Measurements from ENCODE around the gene EDEM2.
"Not testable (repeated sequence)": the region's sequence is repeated elsewhere in the genome, so short reads cannot be mapped to it uniquely, and the experiment has no call there.

Gene EDEM2

DNA sequence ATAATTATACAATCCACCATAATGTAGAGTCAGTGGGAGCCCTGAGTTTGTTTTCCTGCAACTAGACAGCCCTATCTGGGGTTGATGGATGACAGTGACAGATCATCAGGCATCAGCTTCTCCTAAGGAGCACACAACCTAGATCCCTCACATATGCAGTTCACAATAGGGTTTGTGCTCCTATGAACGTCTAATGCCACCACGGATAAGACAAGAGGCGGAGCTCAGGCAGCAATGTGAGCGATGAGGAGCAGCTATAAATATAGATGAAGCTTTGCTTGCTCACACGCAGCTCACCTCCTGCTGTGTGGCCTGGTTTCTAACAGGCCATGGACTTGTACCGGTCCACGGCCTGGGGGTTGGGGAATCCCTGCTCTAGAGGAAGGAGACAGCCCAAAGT lies 25.9 kb downstream of the EDEM2 start:
- Mint-ChIP-seq H3K27me3 (no peaks in the 10 kb centered on the region), H3K9me3 (no peaks in the 10 kb centered on the region), H3K4me3 (no peak overlapping the region), H3K4me1 (ENCODE audit: low read depth) (no peaks in the 10 kb centered on the region), H3K27ac (no peak overlapping the region), H3K36me3 (ENCODE audit: low read depth) (peaks cover 60% of the 10 kb centered on the region)

DNA sequence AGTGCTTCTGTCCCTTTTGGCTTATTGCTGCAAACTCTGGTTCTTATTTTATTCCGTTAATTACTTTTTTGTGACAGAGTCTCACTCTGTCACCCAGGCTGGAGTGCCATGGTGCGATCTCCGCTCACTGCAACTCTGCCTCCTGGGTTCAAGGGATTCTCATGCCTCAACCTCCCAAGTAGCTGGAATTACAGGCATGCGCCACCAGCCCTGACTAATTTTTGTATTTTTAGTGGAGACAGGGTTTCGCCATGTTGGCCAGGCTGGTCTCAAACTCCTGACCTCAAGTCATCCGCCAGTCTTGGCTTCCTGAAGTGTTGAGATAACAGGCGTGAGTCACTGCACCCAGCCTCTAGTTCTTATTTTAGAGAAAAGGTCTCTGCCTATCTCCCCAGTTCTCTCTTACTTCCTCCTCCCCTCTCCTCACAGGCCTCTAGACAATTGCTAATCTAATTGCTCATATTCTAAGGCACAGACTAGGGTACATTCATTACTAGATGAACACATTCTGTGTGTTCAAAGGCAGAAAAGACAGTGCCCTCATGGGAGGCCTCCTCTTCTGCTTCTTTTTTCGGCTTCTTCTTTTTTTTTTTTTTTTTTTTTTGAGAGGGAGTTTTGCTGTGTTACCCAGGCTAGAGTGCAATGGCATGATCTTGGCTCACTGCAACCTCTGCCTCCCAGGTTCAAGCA lies 27.0 kb downstream of the EDEM2 start:
- Mint-ChIP-seq H3K36me3 (ENCODE audit: low read depth) (peaks cover 59% of the 10 kb centered on the region), H3K4me1 (ENCODE audit: low read depth) (no peaks in the 10 kb centered on the region), H3K4me3 (no peak overlapping the region), H3K9me3 (no peaks in the 10 kb centered on the region), H3K27me3 (no peaks in the 10 kb centered on the region), H3K27ac (peak overlapping the region; percentile 80)

DNA sequence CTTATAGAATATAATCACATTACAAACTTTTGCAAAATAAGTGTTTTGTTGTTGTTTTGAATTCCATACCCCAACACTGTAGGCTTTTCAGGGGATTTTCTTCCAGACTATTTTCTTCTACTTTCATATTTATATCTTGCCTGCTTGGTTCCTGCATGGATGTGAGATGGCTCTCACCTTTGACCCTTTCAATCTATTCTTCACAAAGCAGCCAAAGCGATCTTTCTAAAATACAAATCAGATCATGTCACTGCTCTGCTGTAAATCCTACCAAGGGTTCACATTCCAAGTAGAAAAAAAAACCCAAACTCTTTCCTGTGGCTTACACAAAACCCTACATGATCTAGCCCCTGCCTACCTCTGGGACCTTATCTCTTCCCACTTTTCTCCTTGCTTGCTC lies 29.5 kb downstream of the EDEM2 start:
- Mint-ChIP-seq H3K4me1 (ENCODE audit: low read depth) (no peaks in the 10 kb centered on the region), H3K9me3 (no peaks in the 10 kb centered on the region), H3K4me3 (no peak overlapping the region), H3K27me3 (no peaks in the 10 kb centered on the region), H3K27ac (peak overlapping the region; percentile 17), H3K36me3 (ENCODE audit: low read depth) (peaks cover 41% of the 10 kb centered on the region)

DNA sequence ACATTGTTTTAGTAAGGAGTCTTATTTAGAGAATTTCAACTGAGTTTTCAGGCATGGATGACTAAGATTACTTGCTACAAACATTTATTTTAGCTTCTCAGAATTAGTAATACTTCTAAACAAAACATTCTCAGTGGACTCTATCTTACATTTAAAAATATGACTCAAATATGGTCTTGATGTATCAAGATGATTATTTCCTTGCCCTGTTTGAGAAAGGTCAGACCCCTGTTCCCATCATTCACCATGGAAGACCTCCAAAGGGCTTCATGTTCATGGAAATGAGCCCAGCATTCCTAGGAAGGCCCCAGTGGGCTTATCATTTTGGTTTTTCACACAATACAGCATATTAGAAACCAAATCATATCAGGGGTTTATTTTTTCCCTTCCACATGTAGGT lies 29.9 kb downstream of the EDEM2 start:
- no peaks in the 10 kb centered on the region for H3K27me3 Mint-ChIP-seq
- peaks cover 40% of the 10 kb centered on the region for H3K36me3 Mint-ChIP-seq (ENCODE audit: low read depth)

DNA sequence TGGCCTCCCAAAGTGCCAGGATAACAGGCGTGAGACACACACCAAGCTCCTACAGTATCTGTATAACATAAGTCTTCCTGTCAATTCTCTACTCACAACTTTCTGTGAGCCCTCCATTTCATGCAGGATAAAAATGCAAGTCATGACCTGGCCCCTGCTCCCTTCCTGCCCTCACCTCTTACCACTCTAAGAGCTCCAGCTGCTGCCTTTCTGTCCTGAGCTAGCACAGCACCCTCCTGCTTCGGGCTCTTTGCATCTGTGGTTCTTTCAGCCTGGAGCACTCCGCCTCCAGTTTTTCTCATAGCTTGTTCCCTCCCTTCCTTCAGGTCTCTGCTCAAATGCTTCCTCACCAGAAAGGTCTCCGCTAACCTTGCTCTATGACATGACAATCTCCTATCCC lies 30.9 kb downstream of the EDEM2 start:
- Mint-ChIP-seq H3K36me3 (ENCODE audit: low read depth) (peaks cover 44% of the 10 kb centered on the region), H3K27me3 (no peaks in the 10 kb centered on the region), H3K27ac (peak overlapping the region; percentile 76), H3K4me1 (ENCODE audit: low read depth) (no peaks in the 10 kb centered on the region), H3K9me3 (no peaks in the 10 kb centered on the region), H3K4me3 (no peak overlapping the region)

More for the DNA sequence above, 29.9 kb downstream of the EDEM2 start:
- Mint-ChIP-seq H3K4me3 (no peak overlapping the region), H3K4me1 (ENCODE audit: low read depth) (no peaks in the 10 kb centered on the region), H3K27ac (peak overlapping the region; percentile 8), H3K9me3 (no peaks in the 10 kb centered on the region)

DNA sequence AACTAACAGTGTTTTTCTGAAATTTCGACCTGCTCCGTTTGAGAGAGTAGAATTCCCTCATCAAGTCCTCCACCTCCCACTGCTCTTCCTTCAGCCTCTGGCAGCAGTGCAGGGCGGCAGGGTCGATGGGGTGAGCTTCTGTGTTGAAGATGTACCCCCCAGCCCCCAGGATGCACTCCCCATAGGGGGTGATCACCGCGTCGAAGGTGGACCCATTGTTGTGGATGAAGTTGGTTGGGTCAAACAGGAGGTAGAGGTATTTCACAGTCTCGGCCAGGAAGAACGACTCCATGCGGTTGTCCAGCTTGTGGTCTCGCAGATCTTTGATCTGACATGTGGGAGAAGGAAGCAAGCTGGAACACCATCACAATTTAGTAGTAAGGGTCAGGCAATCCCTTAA lies 31.5 kb downstream of the EDEM2 start:
- Mint-ChIP-seq H3K27ac (peak overlapping the region; percentile 14), H3K27me3 (no peaks in the 10 kb centered on the region), H3K4me1 (ENCODE audit: low read depth) (no peaks in the 10 kb centered on the region), H3K9me3 (no peaks in the 10 kb centered on the region), H3K4me3 (no peak overlapping the region), H3K36me3 (ENCODE audit: low read depth) (peaks cover 40% of the 10 kb centered on the region)

DNA sequence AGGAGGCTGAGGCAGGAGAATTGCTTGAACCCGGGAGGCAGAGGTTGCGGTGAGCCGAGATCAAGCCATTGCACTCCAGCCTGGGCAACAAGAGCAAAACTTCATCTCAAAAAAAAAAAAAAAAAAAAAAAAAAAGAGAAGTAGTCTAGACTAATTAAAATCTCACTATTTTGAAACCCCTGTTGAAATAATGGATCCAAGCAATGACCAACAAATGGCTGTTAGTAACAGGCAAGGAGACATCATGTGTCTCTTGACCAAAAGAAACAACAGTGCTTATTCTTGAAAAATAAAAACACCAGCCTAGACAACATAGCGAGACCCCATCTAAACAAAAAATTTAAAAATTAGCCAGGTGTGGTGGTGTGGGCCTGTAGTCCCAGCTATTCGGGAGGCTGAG lies 34.9 kb downstream of the EDEM2 start:
- H3K27me3 Mint-ChIP-seq; H3K9me3 Mint-ChIP-seq; H3K4me1 Mint-ChIP-seq (ENCODE audit: low read depth); H3K27ac Mint-ChIP-seq; H3K4me3 Mint-ChIP-seq: not testable (repeated sequence)
- peaks cover 26% of the 10 kb centered on the region for H3K36me3 Mint-ChIP-seq (ENCODE audit: low read depth)

DNA sequence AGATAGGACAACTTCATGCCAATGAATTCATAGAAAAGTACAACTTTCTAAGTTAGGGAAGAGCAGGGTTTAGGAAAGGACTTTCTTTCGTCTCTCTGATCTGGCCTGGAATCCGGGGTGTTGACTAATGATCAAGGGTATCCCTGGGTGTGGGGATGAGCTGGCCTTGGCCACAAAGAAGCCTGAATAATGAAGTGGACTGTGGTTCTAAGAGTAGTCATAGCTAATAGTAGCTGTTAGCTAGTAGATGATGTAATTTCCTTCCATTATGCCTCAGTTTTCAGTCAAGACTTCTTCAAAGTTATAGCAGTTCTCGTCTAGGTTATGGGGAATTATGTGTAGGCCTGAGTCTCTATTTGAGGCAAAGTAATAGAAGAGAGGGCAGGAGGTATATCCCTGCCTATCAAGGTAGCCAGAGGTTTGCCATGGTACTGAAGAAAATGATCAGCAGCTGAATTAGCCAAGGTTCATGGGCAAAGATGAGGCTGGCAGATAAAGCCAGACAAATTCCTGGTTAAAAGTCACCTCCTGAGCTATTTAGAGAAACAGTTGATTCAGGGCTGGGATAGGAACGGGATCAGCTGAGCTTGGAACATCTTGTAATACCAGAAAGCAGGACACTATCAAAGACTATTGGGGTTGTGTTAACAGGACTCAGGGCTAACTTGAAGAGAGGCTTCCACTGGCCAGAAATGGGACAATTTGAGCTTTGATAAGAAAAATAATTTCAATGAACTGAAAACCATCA lies 35.8 kb downstream of the EDEM2 start:
- no peaks in the 10 kb centered on the region for H3K4me1 Mint-ChIP-seq (ENCODE audit: low read depth)
- H3K36me3 Mint-ChIP-seq (ENCODE audit: low read depth), result peaks cover 20% of the 10 kb centered on the region
- H3K9me3 Mint-ChIP-seq, result no peaks in the 10 kb centered on the region
- peak overlapping the region; percentile 62 for H3K27ac Mint-ChIP-seq
- no peaks in the 10 kb centered on the region for H3K27me3 Mint-ChIP-seq
- H3K4me3 Mint-ChIP-seq, result no peak overlapping the region

DNA sequence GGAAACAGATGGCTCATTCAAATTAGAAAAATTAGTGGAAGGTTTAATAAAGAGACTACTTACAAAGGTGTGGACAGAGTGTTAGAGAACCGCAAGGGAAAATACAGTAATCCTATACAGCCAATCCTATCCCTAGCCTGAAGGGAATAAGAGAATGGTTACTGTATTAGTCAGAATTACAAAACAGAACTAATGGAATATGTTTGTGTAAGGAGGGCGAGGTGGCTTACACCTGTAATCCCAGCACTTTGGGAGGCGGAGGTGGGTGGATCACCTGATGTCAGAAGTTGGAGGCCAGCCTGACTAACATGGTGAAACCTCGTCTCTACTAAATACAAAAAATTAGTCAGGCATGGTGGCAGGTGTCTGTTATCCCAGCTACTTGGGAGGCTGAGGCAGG lies 38.2 kb downstream of the EDEM2 start:
- H3K27ac Mint-ChIP-seq, result no peak overlapping the region
- H3K27me3 Mint-ChIP-seq, result no peaks in the 10 kb centered on the region
- no peaks in the 10 kb centered on the region for H3K4me1 Mint-ChIP-seq (ENCODE audit: low read depth)
- H3K9me3 Mint-ChIP-seq, result no peaks in the 10 kb centered on the region
- no peak overlapping the region for H3K4me3 Mint-ChIP-seq
- H3K36me3 Mint-ChIP-seq (ENCODE audit: low read depth), result peaks cover 12% of the 10 kb centered on the region

DNA sequence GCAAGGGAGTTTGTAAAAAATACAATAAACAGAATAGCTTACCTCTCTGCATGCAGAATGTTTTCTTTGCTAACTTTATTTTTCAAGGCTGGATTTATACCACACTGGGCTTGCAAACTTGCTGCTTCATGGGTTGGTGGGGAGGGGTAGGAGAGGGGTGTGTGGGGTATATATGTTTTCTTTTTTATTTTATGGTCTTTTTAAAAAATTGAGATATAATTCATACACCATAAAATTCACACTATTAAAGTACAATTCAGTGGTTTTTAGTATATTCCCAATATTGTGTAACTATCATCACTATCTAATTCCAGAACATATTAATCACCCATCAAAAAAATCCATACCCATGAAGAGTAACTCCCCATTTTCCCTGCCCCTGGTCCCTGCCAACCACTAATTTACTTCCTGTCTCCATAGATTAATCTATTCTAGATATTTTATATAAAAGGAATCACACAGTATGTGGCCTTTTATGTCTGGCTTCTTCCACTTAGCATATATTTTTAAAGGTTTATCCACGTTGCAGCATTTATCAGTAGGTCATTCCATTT lies 40.2 kb downstream of the EDEM2 start:
- Mint-ChIP-seq H3K4me1 (ENCODE audit: low read depth) (no peaks in the 10 kb centered on the region), H3K36me3 (ENCODE audit: low read depth) (peaks cover 12% of the 10 kb centered on the region), H3K27me3 (no peaks in the 10 kb centered on the region), H3K9me3 (no peaks in the 10 kb centered on the region), H3K27ac (no peak overlapping the region), H3K4me3 (no peak overlapping the region)

DNA sequence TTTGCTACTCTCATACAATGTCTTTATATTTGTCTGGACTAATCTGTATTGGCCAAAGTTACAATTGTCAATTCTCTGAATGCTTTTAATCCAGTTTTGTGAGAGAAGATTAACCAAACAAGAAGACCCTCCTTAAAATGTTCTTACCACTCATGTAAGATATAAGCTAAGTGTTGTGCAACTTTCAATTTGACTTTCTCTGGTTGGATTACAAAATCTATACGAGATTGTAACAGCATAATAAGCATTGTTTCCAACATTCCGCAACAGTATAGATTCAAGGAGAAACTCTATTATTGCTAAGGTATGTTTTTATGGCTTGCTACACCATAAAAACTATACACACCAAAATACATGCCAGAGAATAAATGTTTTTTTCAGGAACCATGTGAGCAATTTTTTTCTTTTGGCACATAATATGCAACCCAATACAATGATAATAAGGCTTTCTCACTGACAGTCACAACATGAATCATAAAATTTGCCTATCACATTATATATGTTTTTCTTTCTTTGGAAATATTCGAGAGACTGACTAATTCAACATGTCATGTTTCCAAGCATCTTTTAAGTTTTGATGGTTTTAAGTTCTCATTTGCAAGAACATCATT lies 42.3 kb downstream of the EDEM2 start:
- Mint-ChIP-seq H3K4me3 (no peak overlapping the region), H3K9me3 (no peaks in the 10 kb centered on the region), H3K27ac (no peak overlapping the region), H3K36me3 (ENCODE audit: low read depth) (peaks cover 3% of the 10 kb centered on the region), H3K27me3 (no peaks in the 10 kb centered on the region), H3K4me1 (ENCODE audit: low read depth) (no peaks in the 10 kb centered on the region)

DNA sequence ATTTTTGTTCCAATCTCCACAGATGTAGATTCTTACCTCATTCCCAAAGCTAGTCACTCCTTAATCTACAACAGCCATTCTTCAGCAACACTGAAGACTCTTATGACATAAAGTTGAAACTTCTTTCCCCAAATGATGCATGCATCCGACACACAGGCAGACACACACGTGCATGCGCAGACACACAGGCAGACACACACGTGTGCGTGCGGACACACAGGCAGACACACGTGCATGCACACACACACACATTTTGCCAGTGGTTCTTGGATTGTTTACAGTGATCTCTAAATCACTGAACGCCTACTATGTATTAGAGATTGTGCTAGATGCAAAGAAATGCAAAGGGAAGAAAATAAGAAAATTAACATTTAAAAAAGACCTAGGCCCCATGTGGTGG lies 45.5 kb downstream of the EDEM2 start:
- Mint-ChIP-seq H3K27me3 (peaks cover 2% of the 10 kb centered on the region), H3K36me3 (ENCODE audit: low read depth) (no peaks in the 10 kb centered on the region), H3K9me3 (no peaks in the 10 kb centered on the region), H3K27ac (no peak overlapping the region), H3K4me3 (no peak overlapping the region), H3K4me1 (ENCODE audit: low read depth) (peaks cover 3% of the 10 kb centered on the region)

DNA sequence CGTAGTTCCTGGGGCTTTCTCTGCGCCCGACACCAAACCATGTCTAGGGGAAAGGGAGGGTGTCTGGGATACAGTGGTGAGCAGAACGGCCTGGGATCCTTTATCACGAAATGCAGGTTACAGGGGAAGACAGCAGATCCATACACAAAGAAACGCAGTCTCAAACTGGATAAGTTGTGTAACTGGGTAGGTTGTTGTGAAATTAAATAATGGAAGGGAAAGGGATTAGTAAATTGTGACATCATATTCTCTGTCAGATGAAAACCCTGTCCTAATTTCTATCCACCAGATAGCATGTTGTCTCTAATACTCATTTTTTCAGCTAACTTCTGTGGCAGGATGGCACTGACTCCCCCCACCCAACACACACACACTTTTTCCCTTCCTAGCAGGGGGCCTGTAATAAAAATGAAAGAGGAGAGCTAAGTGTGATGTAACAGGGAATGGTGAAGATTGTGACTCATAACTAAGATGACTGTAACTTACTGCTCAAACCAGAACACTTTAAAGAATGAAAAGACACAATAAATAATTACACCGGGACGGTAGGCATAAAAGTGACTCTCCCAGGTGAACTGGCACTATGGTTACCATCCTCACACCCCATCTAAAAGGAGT lies 53.8 kb downstream of the EDEM2 start:
- H3K4me1 Mint-ChIP-seq (ENCODE audit: low read depth), result peaks cover 52% of the 10 kb centered on the region
- H3K27me3 Mint-ChIP-seq, result no peaks in the 10 kb centered on the region
- peak overlapping the region; percentile 95 for H3K4me3 Mint-ChIP-seq
- peak overlapping the region; percentile 99 for H3K27ac Mint-ChIP-seq
- H3K9me3 Mint-ChIP-seq, result no peaks in the 10 kb centered on the region
- peaks cover 12% of the 10 kb centered on the region for H3K36me3 Mint-ChIP-seq (ENCODE audit: low read depth)

DNA sequence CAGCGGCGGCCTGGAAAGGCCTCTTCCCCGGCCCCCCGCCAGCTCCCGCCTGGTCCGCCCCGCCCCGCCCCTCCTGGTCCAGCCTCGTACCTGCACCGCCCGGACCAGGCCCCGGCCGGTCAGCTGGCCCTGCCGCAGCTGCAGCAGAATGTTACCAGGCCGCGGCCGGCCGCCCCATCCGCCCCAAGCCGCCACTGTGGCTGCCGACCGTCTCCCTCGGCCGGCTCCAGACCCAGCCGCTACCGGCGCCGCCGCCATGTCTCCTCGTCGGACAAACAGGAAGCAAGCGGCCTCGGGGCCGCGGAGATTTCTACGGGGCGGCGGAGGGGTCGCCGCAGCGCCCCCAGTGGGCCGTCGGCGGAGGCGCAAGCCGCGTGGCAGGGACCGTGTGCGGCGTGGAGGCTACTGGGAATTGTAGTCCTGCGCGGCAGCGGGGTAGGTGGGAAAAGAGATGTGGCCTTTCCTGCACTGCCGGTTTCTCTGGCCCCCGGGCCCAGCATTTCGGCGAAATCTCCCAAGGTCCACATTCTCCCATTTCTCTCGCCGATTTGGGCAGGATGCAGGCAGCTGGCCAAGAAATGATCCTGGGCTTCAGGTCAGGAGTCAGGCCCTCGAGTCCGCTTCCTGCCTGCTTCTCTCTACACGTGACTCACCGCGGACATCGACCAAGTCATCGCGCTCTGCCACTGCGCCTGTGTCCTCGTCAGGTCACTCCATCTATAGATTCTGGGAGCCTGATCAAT lies 54.4 kb downstream of the EDEM2 start, which contains the start of gene TRPC4AP:
Gene TRPC4AP, minus strand, starts transcription at position 284 of the 743 bp plus-strand sequence. Its CDS starts 26 bp downstream, at position 258.
- Mint-ChIP-seq H3K27ac (peak within 1 kb of the TSS; percentile 99), H3K27me3 (no peaks in the 10 kb centered on the region), H3K4me1 (ENCODE audit: low read depth) (peaks cover 59% of the 10 kb centered on the region), H3K36me3 (ENCODE audit: low read depth) (peaks cover 13% of the 10 kb centered on the region), H3K4me3 (peak within 1 kb of the TSS; percentile 95), H3K9me3 (no peaks in the 10 kb centered on the region)
